HepG2 (cell line): Measurements from ENCODE around the gene GATA5. TPM values are rescaled to one million over a fixed set of nuclear protein-coding genes. Genes with fewer than 3 reads are reported as not detected.
A peak's percentile ranks its signal among the peaks of the same experiment; 100 is the strongest.

Experiments
- ATAC-seq: fragments of 200-7000 bp; cut with Tn5 transposase; 3 replicates; pipeline ENCODE4 v1.9.1; 2020; ENCODE audit warnings: mild to moderate bottlenecking, moderate library complexity
- BruUV-seq: library from RNA; stranded (reverse); fragments of 400-500 nt; replicated peaks from 2 replicates; lab custom pipeline; 2021; lab: Mats Ljungman, UMichigan
- CTCF ChIA-PET: fragments of 300-600 bp; formaldehyde crosslinking; extraction: SDS; loops from one replicate; lab custom pipeline; 2021; ENCODE audit warnings: low total read pairs, inconsistent platforms, low intra/inter-chr PET ratio; lab: Yijun Ruan, JAX
- POLR2A ChIA-PET: fragments of 350-600 bp; sonication (Branson Sonifier 250); formaldehyde crosslinking; loops from one replicate; lab custom pipeline; 2020; ENCODE audit warnings: antibody characterized with exemption, inconsistent platforms; lab: Yijun Ruan, JAX
- DNase-seq: peaks from one replicate; pipeline ENCODE4 v3.0.0-alpha.2; 2015; ENCODE audit warnings: low spot score
- FAIRE-seq: peaks from 3 replicates; lab custom pipeline; 2011; peaks lifted over from hg19 to GRCh38; lab: Jason Lieb, UNC
- H2AFZ ChIP-seq: one replicate; pipeline ENCODE4 v1.6.1; 2011; ENCODE audit warnings: low read length, inconsistent platforms
- H3K27ac ChIP-seq: fragments of 300-600 bp; 3 replicates; pipeline ENCODE4 v1.8.0; 2011; ENCODE audit warnings: mixed run types, mild to moderate bottlenecking, mixed read lengths, low read length, inconsistent platforms; ENCODE audit not compliant: insufficient read depth; ENCODE audit errors: extremely low read length
- H3K27me3 ChIP-seq, 2 experiments: fragments of 200-600 bp in 1 of 2; 2 replicates in 1 of 2; 3 replicates in 1 of 2; pipeline versions ENCODE4 v1.6.0 to v1.8.0; 2011; ENCODE audit warnings: low read length in 2 of 2, mild to moderate bottlenecking in 2 of 2, moderate library complexity in 2 of 2, inconsistent platforms in 1 of 2; ENCODE audit not compliant: insufficient read depth in 2 of 2, control insufficient read depth in 1 of 2
- H3K36me3 ChIP-seq, 2 experiments: fragments of 200-600 bp in 1 of 2; replicated peaks in 1 of 2; 2 replicates in 1 of 2; 3 replicates in 1 of 2; pipeline versions ENCODE4 v1.5.1 to v1.8.0; 2011; ENCODE audit warnings: low read length in 2 of 2, inconsistent platforms in 1 of 2; ENCODE audit not compliant: insufficient read depth in 2 of 2, control insufficient read depth in 1 of 2
- H3K4me1 ChIP-seq: 2 replicates; pipeline ENCODE4 v1.5.1; 2012; ENCODE audit warnings: low read length, inconsistent platforms; ENCODE audit not compliant: insufficient read depth
- H3K4me2 ChIP-seq: 2 replicates; pipeline ENCODE4 v1.6.0; 2011; ENCODE audit warnings: low read depth, low read length, inconsistent platforms
- H3K4me3 ChIP-seq, 3 experiments: fragments of 200-600 bp in 1 of 3; sonication (generic), shearing (Covaris generic) in 1 of 3; replicated peaks in 1 of 3; 2 replicates each; pipeline ENCODE4 v1.5.1; 2011 to 2016; ENCODE audit warnings: low read length in 3 of 3, inconsistent platforms in 2 of 3, low read depth in 2 of 3, mild to moderate bottlenecking in 2 of 3, control low read depth in 1 of 3, mixed read lengths in 1 of 3; ENCODE audit not compliant: insufficient read depth in 1 of 3
- H3K79me2 ChIP-seq: one replicate; pipeline ENCODE4 v1.6.1; 2011; ENCODE audit warnings: low read length, inconsistent platforms; ENCODE audit not compliant: insufficient read depth
- H3K9ac ChIP-seq: 2 replicates; pipeline ENCODE4 v1.6.0; 2011; ENCODE audit warnings: mild to moderate bottlenecking, low read depth, low read length, inconsistent platforms; ENCODE audit not compliant: insufficient read depth
- H3K9me3 ChIP-seq: 2 replicates; pipeline ENCODE4 v1.5.1; 2012; ENCODE audit warnings: mild to moderate bottlenecking, low read length
- H4K20me1 ChIP-seq: 2 replicates; pipeline ENCODE4 v1.6.0; 2011; ENCODE audit warnings: inconsistent platforms, mild to moderate bottlenecking, low read length, moderate library complexity; ENCODE audit not compliant: insufficient read depth
- EZH2 ChIP-seq: conservative IDR thresholded peaks from 2 replicates; pipeline ENCODE4 v1.6.1; 2012; ENCODE audit warnings: mild to moderate bottlenecking, low read depth, low read length, moderate library complexity
- FOXO1 ChIP-seq: sonication (generic); formaldehyde crosslinking; IDR thresholded peaks from 2 replicates; pipeline ENCODE4 v1.4.0; 2020; ENCODE audit warnings: missing genetic modification reagents
- HES4 ChIP-seq: sonication (generic); formaldehyde crosslinking; IDR thresholded peaks from 2 replicates; pipeline ENCODE4 v1.9.0; 2021; ENCODE audit warnings: mild to moderate bottlenecking, missing genetic modification reagents, borderline replicate concordance
- NFE2L1 ChIP-seq: sonication (generic); formaldehyde crosslinking; IDR thresholded peaks from 2 replicates; pipeline ENCODE4 v1.4.0; 2020; ENCODE audit warnings: missing genetic modification reagents, mild to moderate bottlenecking, borderline replicate concordance
- STAG1 ChIP-seq: sonication (generic); formaldehyde crosslinking; IDR thresholded peaks from 2 replicates; pipeline ENCODE4 v1.4.0; 2020; ENCODE audit warnings: missing genetic modification reagents
- ZNF180 ChIP-seq: sonication (generic); formaldehyde crosslinking; IDR thresholded peaks from 2 replicates; pipeline ENCODE4 v1.4.0; 2020; ENCODE audit warnings: low read depth, missing genetic modification reagents, borderline replicate concordance
- ZNF850 ChIP-seq: sonication (generic); formaldehyde crosslinking; conservative IDR thresholded peaks from 2 replicates; pipeline ENCODE4 v1.9.0; 2021; ENCODE audit warnings: mild to moderate bottlenecking, missing genetic modification reagents
- ZNF891 ChIP-seq: sonication (generic); formaldehyde crosslinking; IDR thresholded peaks from 2 replicates; pipeline ENCODE4 v1.5.0; 2020; ENCODE audit warnings: mild to moderate bottlenecking, missing genetic modification reagents
- ZSCAN21 ChIP-seq: sonication (generic); formaldehyde crosslinking; IDR thresholded peaks from 2 replicates; pipeline ENCODE4 v1.8.0; 2022; ENCODE audit warnings: mild to moderate bottlenecking, missing genetic modification reagents, moderate library complexity, borderline replicate concordance
- WGBS: methylation state at CpG from one replicate; pipeline ENCODE4 v1.1.6; 2017; ENCODE audit warnings: low lambda C conversion rate; 5-methylcytosine and 5-hydroxymethylcytosine counted together
- in situ Hi-C: cut with HindIII; loops from 2 replicates; pipeline ENCODE4 v1.10.0; 2017; ENCODE audit warnings: low pct_unique_long_range_greater_than_20kb; ENCODE audit not compliant: extremely low pct_ligation_motif_present
- intact Hi-C: fragments of 100-400 bp; cut with micrococcal nuclease; formaldehyde crosslinking; loops from one replicate; pipeline ENCODE4 v1.10.0; 2022; ENCODE audit not compliant: unreplicated experiment
- polyA plus RNA-seq, 8 experiments: library from polyadenylated mRNA; depleted of rRNA in 3 of 8; stranded (reverse) in 7 of 8; unstranded in 1 of 8; fragments of >200 nt; fragmentation: Illumina TruSeq in 4 of 8; extraction: Trizol in 4 of 8; gene quantifications; 2 replicates each; pipeline versions ENCODE4 v1.2.1 to v1.2.3, GENCODE V29; 2011 to 2016; ENCODE audit warnings: low read depth in 4 of 8, missing spikeins in 1 of 8, mixed read lengths in 1 of 8; ENCODE audit not compliant: insufficient read depth in 1 of 8
- total RNA-seq, 5 experiments: library from RNA; depleted of rRNA; stranded (reverse); fragments of >200 nt; fragmentation: Illumina TruSeq; extraction: Trizol; gene quantifications; 2 replicates each; pipeline ENCODE4 v1.2.3, GENCODE V29; 2016; ENCODE audit warnings: low read depth in 1 of 5
- TF ChIP-seq, protein P1 (sequence below): IDR thresholded peaks from 2 replicates; pipeline ENCODE4 v1.6.1; 2018; ENCODE audit warnings: missing genetic modification reagents

The GATA5 gene
- total and polyA plus RNA-seq, 2 of the 13 experiments (the other 11 are each of a cell fraction or from before 2014, with no cell fraction given), result 0.12 to 0.20 TPM

GRCh38 chr20:62494980-62495748 lies 19.4 kb upstream of the GATA5 start:
- in situ Hi-C loops (loop anchor here (5.0 kb wide), 1 partner anchor 83 kb away; no protein-coding TSS in a partner anchor), intact Hi-C loops (no loop called here)
- 30% methylated on average over 16 of the region's 26 CpGs for WGBS
- no peak overlapping the region for H3K4me2 ChIP-seq
- ATAC-seq, result no peak
- H3K9ac ChIP-seq, result no peak overlapping the region
- H4K20me1 ChIP-seq, result no peaks in the 10 kb centered on the region
- no peak for FAIRE-seq
- no peaks in the 10 kb centered on the region for H3K36me3 ChIP-seq
- H3K4me1 ChIP-seq, result peaks cover under 1% of the 10 kb centered on the region; the same call in 1 of the 2 replicates
- H3K9me3 ChIP-seq, result no peaks in the 10 kb centered on the region
- CTCF ChIA-PET, result no interaction called here
- 0 out of 2 replicates have a peak, but pooled peaks have one; percentile 16 for TF ChIP-seq ZNF891
- TF ChIP-seq STAG1 (CRISPR knock-in tag), result 0 out of 2 replicates have a peak, but pooled peaks have one; percentile 9
- TF ChIP-seq FOXO1 (CRISPR knock-in tag), result peak; percentile 7; the same call in 1 of the 2 replicates
- TF ChIP-seq EZH2, result 0 out of 2 replicates have a peak, but pooled peaks have one; percentile 49
- TF ChIP-seq ZNF850 (CRISPR knock-in tag), result no peak
- TF ChIP-seq HES4 (CRISPR knock-in tag), result 0 out of 2 replicates have a peak, but pooled peaks have one; percentile 26
- H2AFZ ChIP-seq, result no peak overlapping the region
- BruUV-seq, result no TSS peak
- H3K79me2 ChIP-seq, result no peaks in the 10 kb centered on the region
- H3K27me3 ChIP-seq, result peaks cover 24 to 69% of the 10 kb centered on the region in 2 experiments
- POLR2A ChIA-PET, result no interaction called here
- no peak for DNase-seq
- H3K27ac ChIP-seq, result no peak overlapping the region
- no peak overlapping the region for H3K4me3 ChIP-seq

DNA sequence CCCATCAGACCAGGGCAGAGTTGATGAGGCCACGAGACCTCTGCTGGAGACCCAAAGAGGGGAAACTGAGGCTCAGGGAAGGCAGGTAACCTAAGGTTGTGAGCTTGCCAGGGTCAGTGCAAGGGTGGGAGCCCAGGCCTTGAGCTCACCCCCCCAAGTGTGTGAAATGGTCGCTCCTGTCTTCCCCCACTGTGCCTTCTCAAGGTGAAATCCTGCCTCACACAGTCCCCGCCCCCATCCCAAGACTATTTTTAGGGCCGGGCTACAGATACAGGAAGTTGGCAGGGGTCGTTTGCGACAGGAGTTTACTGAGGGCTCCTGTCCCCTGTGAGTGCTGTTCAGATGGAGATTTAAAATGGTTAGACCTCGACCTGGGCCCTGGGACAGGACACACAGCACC lies 18.7 kb upstream of the GATA5 start:
- BruUV-seq, result no TSS peak
- Histone ChIP-seq H3K79me2 (no peaks in the 10 kb centered on the region), H3K4me1 (peaks cover 7% of the 10 kb centered on the region), H3K36me3 (no peaks in the 10 kb centered on the region), H3K9me3 (no peaks in the 10 kb centered on the region), H3K4me2 (no peak overlapping the region), H3K9ac (no peak overlapping the region), H3K27ac (no peak overlapping the region), H3K4me3 (no peak overlapping the region), H2AFZ (no peak overlapping the region), H3K27me3 (peaks cover 24 to 70% of the 10 kb centered on the region in 2 experiments), H4K20me1 (no peaks in the 10 kb centered on the region)
- no peak for ATAC-seq
- POLR2A ChIA-PET, result no interaction called here
- in situ Hi-C loops, result loop anchor here (5.0 kb wide), 1 partner anchor 82 kb away; no protein-coding TSS in a partner anchor
- TF ChIP-seq ZNF180, result no peak
- no peak for TF ChIP-seq NFE2L1 (CRISPR knock-in tag)
- TF ChIP-seq ZSCAN21 (CRISPR knock-in tag), result no peak
- TF ChIP-seq, protein P1, sequence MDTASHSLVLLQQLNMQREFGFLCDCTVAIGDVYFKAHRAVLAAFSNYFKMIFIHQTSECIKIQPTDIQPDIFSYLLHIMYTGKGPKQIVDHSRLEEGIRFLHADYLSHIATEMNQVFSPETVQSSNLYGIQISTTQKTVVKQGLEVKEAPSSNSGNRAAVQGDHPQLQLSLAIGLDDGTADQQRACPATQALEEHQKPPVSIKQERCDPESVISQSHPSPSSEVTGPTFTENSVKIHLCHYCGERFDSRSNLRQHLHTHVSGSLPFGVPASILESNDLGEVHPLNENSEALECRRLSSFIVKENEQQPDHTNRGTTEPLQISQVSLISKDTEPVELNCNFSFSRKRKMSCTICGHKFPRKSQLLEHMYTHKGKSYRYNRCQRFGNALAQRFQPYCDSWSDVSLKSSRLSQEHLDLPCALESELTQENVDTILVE (CRISPR knock-in tag), result no peak
- CTCF ChIA-PET, result no interaction called here
- 33% methylated on average over 7 of the region's 7 CpGs for WGBS
- intact Hi-C loops, result no loop called here
- DNase-seq, result no peak
- no peak for FAIRE-seq
